NB4 (cell line): Measurements from ENCODE around the gene HHIPL2.

Experiments
- MYC ChIP-seq: IDR thresholded peaks from 2 replicates; pipeline ENCODE4 v1.6.1; 2011; ENCODE audit warnings: low read depth, low read length
- POLR2A ChIP-seq: IDR thresholded peaks from 2 replicates; pipeline ENCODE4 v1.6.1; 2011; ENCODE audit warnings: mild to moderate bottlenecking; ENCODE audit not compliant: insufficient read length; ENCODE audit errors: extremely low read depth
- TF ChIP-seq, protein P1 (sequence below): IDR thresholded peaks from one replicate; pipeline ENCODE4 v1.5.1; 2012; ENCODE audit warnings: low read depth, low read length
- TF ChIP-seq, protein P2 (sequence below): IDR thresholded peaks from 2 replicates; pipeline ENCODE4 v1.6.1; 2011; ENCODE audit warnings: low read depth, low read length

DNA sequence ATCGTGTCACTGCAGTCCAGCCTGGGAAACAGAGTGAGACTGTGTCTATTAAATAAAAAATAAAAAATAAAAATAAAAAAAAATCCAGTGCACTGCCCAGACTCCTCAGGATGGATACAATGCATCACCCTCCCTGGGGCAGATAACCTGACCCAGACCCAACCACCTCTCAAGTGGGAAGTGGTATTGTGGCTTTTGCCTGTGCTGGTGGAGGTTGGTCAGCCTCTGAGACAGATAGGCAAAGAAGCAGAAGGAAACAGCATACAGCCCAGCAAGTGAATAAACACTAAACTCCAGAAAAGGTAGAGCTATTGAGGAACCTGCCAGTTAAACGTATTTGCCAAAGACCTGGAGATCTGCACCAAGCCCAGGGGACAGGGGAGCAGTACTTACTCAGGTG lies 22.0 kb downstream of the HHIPL2 start:
- TF ChIP-seq, protein P1, sequence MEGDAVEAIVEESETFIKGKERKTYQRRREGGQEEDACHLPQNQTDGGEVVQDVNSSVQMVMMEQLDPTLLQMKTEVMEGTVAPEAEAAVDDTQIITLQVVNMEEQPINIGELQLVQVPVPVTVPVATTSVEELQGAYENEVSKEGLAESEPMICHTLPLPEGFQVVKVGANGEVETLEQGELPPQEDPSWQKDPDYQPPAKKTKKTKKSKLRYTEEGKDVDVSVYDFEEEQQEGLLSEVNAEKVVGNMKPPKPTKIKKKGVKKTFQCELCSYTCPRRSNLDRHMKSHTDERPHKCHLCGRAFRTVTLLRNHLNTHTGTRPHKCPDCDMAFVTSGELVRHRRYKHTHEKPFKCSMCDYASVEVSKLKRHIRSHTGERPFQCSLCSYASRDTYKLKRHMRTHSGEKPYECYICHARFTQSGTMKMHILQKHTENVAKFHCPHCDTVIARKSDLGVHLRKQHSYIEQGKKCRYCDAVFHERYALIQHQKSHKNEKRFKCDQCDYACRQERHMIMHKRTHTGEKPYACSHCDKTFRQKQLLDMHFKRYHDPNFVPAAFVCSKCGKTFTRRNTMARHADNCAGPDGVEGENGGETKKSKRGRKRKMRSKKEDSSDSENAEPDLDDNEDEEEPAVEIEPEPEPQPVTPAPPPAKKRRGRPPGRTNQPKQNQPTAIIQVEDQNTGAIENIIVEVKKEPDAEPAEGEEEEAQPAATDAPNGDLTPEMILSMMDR: no peak
- TF ChIP-seq MYC (no peak), POLR2A (no peak)
- TF ChIP-seq, protein P2, sequence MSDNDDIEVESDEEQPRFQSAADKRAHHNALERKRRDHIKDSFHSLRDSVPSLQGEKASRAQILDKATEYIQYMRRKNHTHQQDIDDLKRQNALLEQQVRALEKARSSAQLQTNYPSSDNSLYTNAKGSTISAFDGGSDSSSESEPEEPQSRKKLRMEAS: no peak
